SK-N-SH (cell line): ENCODE results near the gene FAT1.

Source experiments
- CTCF ChIP-seq: fragments of 200-600 bp; sonication (generic); IDR thresholded peaks from 2 replicates; pipeline ENCODE4 v1.6.1; 2017; ENCODE audit warnings: antibody characterized with exemption, mild to moderate bottlenecking, moderate library complexity
- EP300 ChIP-seq, 2 experiments: IDR thresholded peaks; 2 replicates each; pipeline versions ENCODE4 v1.4.0 to v1.6.1; 2012; ENCODE audit warnings: borderline replicate concordance in 1 of 2, low read depth in 1 of 2, low read length in 1 of 2
- EZH2phosphoT487 ChIP-seq: fragments of 200-600 bp; sonication (generic); IDR thresholded peaks from 2 replicates; pipeline ENCODE4 v1.6.1; 2017; ENCODE audit warnings: low read depth, mixed run types, mild to moderate bottlenecking, antibody characterized with exemption, moderate library complexity, borderline replicate concordance
- TAF1 ChIP-seq: IDR thresholded peaks from 2 replicates; pipeline ENCODE4 v1.6.1; 2012; ENCODE audit warnings: low read depth, mild to moderate bottlenecking, low read length, moderate library complexity, borderline replicate concordance
- TEAD4 ChIP-seq: IDR thresholded peaks from 2 replicates; pipeline ENCODE4 v1.4.0; 2012; ENCODE audit warnings: mild to moderate bottlenecking, borderline replicate concordance; ENCODE audit not compliant: insufficient read depth

DNA sequence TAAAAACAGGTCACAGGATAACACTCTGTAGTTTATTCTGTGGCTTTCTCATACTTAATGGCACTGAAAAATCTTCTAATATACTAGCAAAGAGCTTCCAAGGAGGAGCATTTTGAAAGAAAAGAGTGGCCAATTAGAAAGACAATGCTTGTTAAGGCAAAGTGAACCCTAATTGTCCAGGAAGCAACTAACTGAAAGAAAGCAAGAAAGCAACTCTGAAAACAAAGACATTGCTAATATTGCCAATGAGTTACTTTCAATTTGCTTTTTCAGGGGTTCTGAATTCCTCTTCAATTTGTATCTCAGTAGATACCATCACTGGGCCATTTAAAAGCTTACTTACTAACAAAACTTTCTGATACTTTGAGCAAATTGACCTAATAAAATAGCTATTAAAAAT is 89.8 kb downstream of the FAT1 start:
- TF ChIP-seq CTCF: no peak
- no peak for TF ChIP-seq TAF1
- TF ChIP-seq TEAD4: no peak
- no peak for TF ChIP-seq EZH2phosphoT487
- no peak for TF ChIP-seq EP300 (IDR thresholded peaks at IDR 0.05; ENCODE audit: borderline replicate concordance in 1 of 2, low read depth in 1 of 2, low read length in 1 of 2)
